Renal pelvis (tissue), 4 donors: ENCODE measurements around the gene ADGRE1. TPM values are rescaled to one million over a fixed set of nuclear protein-coding genes. Genes with fewer than 3 reads are reported as not detected.

Source experiments
- DNase-seq: peaks from one replicate; pipeline ENCODE4 v3.0.0-alpha.2; 2013
- polyA plus RNA-seq, 3 donors: library from polyadenylated mRNA; unstranded; fragments of 120-200 nt; gene quantifications; one replicate each; pipeline ENCODE4 v1.2.1, GENCODE V29; 2013; ENCODE audit not compliant: insufficient read length in 3 of 3

ADGRE1 gene
- polyA plus RNA-seq, 3 donors = 0.16 TPM; not detected in 2

- DNase-seq = no peak
Measured at GRCh38 chr19:6876748-6877147, 10.6 kb upstream of the ADGRE1 start.

GRCh38 chr19:6877766-6878165 lies 9.6 kb upstream of the ADGRE1 start:
- DNase-seq = no peak

GRCh38 chr19:6886277-6886897 lies 992 bp upstream of the ADGRE1 start:
- DNase-seq = no peak

GRCh38 chr19:6888967-6889366 lies 1.6 kb downstream of the ADGRE1 start:
- DNase-seq = no peak

GRCh38 chr19:6890401-6890913 lies 3.1 kb downstream of the ADGRE1 start:
- no peak for DNase-seq

- DNase-seq = no peak
Measured at GRCh38 chr19:6890938-6891337, 3.6 kb downstream of the ADGRE1 start.

GRCh38 chr19:6891761-6892385 lies 4.5 kb downstream of the ADGRE1 start:
- no peak for DNase-seq

- no peak for DNase-seq
Measured at GRCh38 chr19:6894313-6894712, 6.9 kb downstream of the ADGRE1 start.

- DNase-seq = no peak
Measured at GRCh38 chr19:6903446-6903845, 16.1 kb downstream of the ADGRE1 start.

GRCh38 chr19:6906559-6907060 lies 19.2 kb downstream of the ADGRE1 start:
- no peak for DNase-seq

GRCh38 chr19:6911523-6911922 lies 24.1 kb downstream of the ADGRE1 start:
- DNase-seq = no peak

- DNase-seq = no peak
Measured at GRCh38 chr19:6914321-6914720, 26.9 kb downstream of the ADGRE1 start.

GRCh38 chr19:6916952-6917351 lies 29.6 kb downstream of the ADGRE1 start:
- DNase-seq = no peak

- no peak for DNase-seq
Measured at GRCh38 chr19:6925386-6925785, 38.0 kb downstream of the ADGRE1 start.

GRCh38 chr19:6925801-6926751 lies 38.7 kb downstream of the ADGRE1 start:
- DNase-seq = no peak

- DNase-seq = no peak
Measured at GRCh38 chr19:6930190-6930589, 42.8 kb downstream of the ADGRE1 start.

- no peak for DNase-seq
Measured at GRCh38 chr19:6935069-6935468, 47.7 kb downstream of the ADGRE1 start.

- no peak for DNase-seq
Measured at GRCh38 chr19:6935618-6936017, 48.2 kb downstream of the ADGRE1 start.

GRCh38 chr19:6945733-6946132 lies 58.4 kb downstream of the ADGRE1 start:
- no peak for DNase-seq

GRCh38 chr19:6947745-6948144 lies 60.4 kb downstream of the ADGRE1 start:
- no peak for DNase-seq

- no peak for DNase-seq
Measured at GRCh38 chr19:6948884-6949283, 61.5 kb downstream of the ADGRE1 start.

GRCh38 chr19:6952956-6953355 lies 65.6 kb downstream of the ADGRE1 start:
- no peak for DNase-seq
